Measurements from ENCODE around the gene MPPED1.

DNA sequence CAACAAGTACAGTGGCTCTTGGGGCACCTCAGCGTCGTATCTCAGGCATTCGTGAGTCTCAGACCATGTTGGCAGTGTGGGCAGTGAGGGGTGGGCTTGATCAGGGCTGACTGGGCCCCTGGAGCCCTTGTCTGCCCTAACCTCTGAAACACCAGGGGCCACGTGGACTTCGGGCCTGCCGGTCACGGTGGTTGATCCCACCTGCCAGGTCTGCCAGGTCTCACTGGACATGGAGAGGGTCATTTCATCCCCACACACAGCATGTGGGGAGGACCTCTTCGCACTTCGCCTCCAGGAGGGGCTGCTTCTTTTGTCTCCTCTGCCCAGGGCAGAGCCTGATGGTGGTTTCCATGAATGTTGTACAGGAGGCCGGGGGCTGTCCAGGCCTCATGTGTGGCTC lies 77.1 kb downstream of the MPPED1 start:
- TF ChIP-seq, protein P1, sequence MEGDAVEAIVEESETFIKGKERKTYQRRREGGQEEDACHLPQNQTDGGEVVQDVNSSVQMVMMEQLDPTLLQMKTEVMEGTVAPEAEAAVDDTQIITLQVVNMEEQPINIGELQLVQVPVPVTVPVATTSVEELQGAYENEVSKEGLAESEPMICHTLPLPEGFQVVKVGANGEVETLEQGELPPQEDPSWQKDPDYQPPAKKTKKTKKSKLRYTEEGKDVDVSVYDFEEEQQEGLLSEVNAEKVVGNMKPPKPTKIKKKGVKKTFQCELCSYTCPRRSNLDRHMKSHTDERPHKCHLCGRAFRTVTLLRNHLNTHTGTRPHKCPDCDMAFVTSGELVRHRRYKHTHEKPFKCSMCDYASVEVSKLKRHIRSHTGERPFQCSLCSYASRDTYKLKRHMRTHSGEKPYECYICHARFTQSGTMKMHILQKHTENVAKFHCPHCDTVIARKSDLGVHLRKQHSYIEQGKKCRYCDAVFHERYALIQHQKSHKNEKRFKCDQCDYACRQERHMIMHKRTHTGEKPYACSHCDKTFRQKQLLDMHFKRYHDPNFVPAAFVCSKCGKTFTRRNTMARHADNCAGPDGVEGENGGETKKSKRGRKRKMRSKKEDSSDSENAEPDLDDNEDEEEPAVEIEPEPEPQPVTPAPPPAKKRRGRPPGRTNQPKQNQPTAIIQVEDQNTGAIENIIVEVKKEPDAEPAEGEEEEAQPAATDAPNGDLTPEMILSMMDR (IDR thresholded peaks at IDR 0.05): no peak
- TF ChIP-seq POLR2AphosphoS5 (IDR thresholded peaks at IDR 0.05): no peak
- TF ChIP-seq EP300 (IDR thresholded peaks at IDR 0.05): no peak
- no peak for TF ChIP-seq POLR2A (IDR thresholded peaks at IDR 0.05)

Data from upper lobe of left lung (tissue), 4 donors.